ENCODE data around the gene PRR11.

GRCh38 chr17:59220328-59221158 lies 65.0 kb downstream of the PRR11 start, which contains the start of gene GDPD1:
- TF ChIP-seq POLR2A (IDR thresholded peaks at IDR 0.05; ENCODE audit: low read depth, low read length), result 0 out of 2 replicates have a peak, but pooled peaks have one; percentile 26
- no peak for TF ChIP-seq PAX5 (IDR thresholded peaks at IDR 0.05; ENCODE audit: insufficient read depth, low read length, severe bottlenecking)
- TF ChIP-seq POLR2AphosphoS5 (IDR thresholded peaks at IDR 0.05; ENCODE audit: low read depth, low read length), result no peak
- TF ChIP-seq POU2F2 (IDR thresholded peaks at IDR 0.05; ENCODE audit: low read depth, low read length), result 0 out of 2 replicates have a peak, but pooled peaks have one; percentile 15
- no peak for TF ChIP-seq SPI1 (IDR thresholded peaks at IDR 0.05; ENCODE audit: low read depth, low read length)
- TF ChIP-seq TAF1 (IDR thresholded peaks at IDR 0.05; ENCODE audit: low read depth, low read length), result no peak

Measured in GM12891 (cell line).